SK-MEL-5 (cell line): ENCODE measurements around the gene AGRP. TPM values are rescaled to one million over a fixed set of nuclear protein-coding genes. Genes with fewer than 3 reads are reported as not detected.

Experiments used
- DNase-seq: peaks from one replicate; pipeline ENCODE4 v3.0.0-alpha.2; 2016; ENCODE audit warnings: low read depth, low spot score
- in situ Hi-C: cut with HindIII; loops from 2 replicates; pipeline ENCODE4 v1.10.0; 2016; ENCODE audit warnings: low sequenced_read_pairs, high pct_unique_total_duplicates, low pct_unique_long_range_greater_than_20kb
- total RNA-seq: library from RNA; depleted of rRNA; stranded (reverse); fragments of >200 nt; shearing (Covaris generic); gene quantifications from 2 replicates; pipeline ENCODE4 v1.2.3, GENCODE V29; 2014; rRNA removed

Gene AGRP
- total RNA-seq, 1 experiment from 2014 or later: not detected

- no peak for DNase-seq
- in situ Hi-C loops: no loop called here
Measured at GRCh38 chr16:67441271-67441753, 42.0 kb downstream of the AGRP start.

GRCh38 chr16:67438824-67439393 is 44.4 kb downstream of the AGRP start:
- no peak for DNase-seq
- in situ Hi-C loops: no loop called here

- in situ Hi-C loops: no loop called here
- DNase-seq: no peak
Measured at GRCh38 chr16:67438098-67438791, 45.1 kb downstream of the AGRP start.

- in situ Hi-C loops: no loop called here
- DNase-seq: no peak
Measured at GRCh38 chr16:67437513-67437912, 45.8 kb downstream of the AGRP start.

GRCh38 chr16:67436640-67437193 is 46.6 kb downstream of the AGRP start:
- no peak for DNase-seq
- in situ Hi-C loops: no loop called here

- in situ Hi-C loops: no loop called here
Measured at GRCh38 chr16:67435758-67436164, 47.6 kb downstream of the AGRP start.

GRCh38 chr16:67433131-67433719 is 50.1 kb downstream of the AGRP start:
- DNase-seq: no peak
- in situ Hi-C loops: no loop called here

More at GRCh38 chr16:67435758-67436164, 47.6 kb downstream of the AGRP start:
- DNase-seq: no peak

Other genes with a start within 250 kb of the AGRP start
- gene FHOD1, start 236.1 kb downstream of the AGRP start, total RNA-seq: 10.5 and 11.3 TPM in 2 replicates
- 0.21 and 0.37 TPM in 2 replicates for gene SLC9A5, start 234.6 kb downstream of the AGRP start, total RNA-seq
- gene PLEKHG4, start 204.0 kb downstream of the AGRP start, total RNA-seq: 10.5 and 12.9 TPM in 2 replicates
- 0.19 TPM in 1 of 2 replicates, not detected in the other for gene KCTD19, start 156.8 kb downstream of the AGRP start, total RNA-seq
- gene LRRC36, start 156.7 kb downstream of the AGRP start, total RNA-seq: 0.64 and 1.1 TPM in 2 replicates
- gene TPPP3, start 90.0 kb downstream of the AGRP start, total RNA-seq: 0.16 and 0.55 TPM in 2 replicates
- gene ZDHHC1, start 67.1 kb downstream of the AGRP start, total RNA-seq: 6.0 and 8.5 TPM in 2 replicates
- 0.32 TPM in 1 of 2 replicates, not detected in the other for gene HSD11B2, start 52.4 kb downstream of the AGRP start, total RNA-seq
- 145 and 151 TPM in 2 replicates for gene ATP6V0D1, start 2.4 kb downstream of the AGRP start, total RNA-seq
- 3.6 and 9.4 TPM in 2 replicates for gene RIPOR1, start 45.3 kb upstream of the AGRP start, total RNA-seq
- gene CTCF, start 79.0 kb upstream of the AGRP start, total RNA-seq: 25.9 and 26.4 TPM in 2 replicates
- 0.16 and 0.40 TPM in 2 replicates for gene CARMIL2, start 161.6 kb upstream of the AGRP start, total RNA-seq
- 17.4 and 18.3 TPM in 2 replicates for gene ACD, start 176.7 kb upstream of the AGRP start, total RNA-seq
- 0.34 and 0.51 TPM in 2 replicates for gene PARD6A, start 177.4 kb upstream of the AGRP start, total RNA-seq
- 6.4 and 9.1 TPM in 2 replicates for gene ENKD1, start 183.2 kb upstream of the AGRP start, total RNA-seq
- 0.98 and 3.1 TPM in 2 replicates for gene C16orf86, start 183.3 kb upstream of the AGRP start, total RNA-seq
- 10.5 and 13.4 TPM in 2 replicates for gene GFOD2, start 235.8 kb upstream of the AGRP start, total RNA-seq